Fibroblast of villous mesenchyme (primary cell): ENCODE results near the gene GRB10. TPM values are rescaled to one million over a fixed set of nuclear protein-coding genes. Genes with fewer than 3 reads are reported as not detected.

ENCODE experiments used
- DNase-seq: peaks from one replicate; pipeline ENCODE4 v3.0.0-alpha.2; 2010; ENCODE audit warnings: low read depth
- H3K4me3 ChIP-seq: 2 replicates; pipeline ENCODE4 v1.5.1; 2011; ENCODE audit warnings: low read depth, mild to moderate bottlenecking, low read length
- total RNA-seq: library from RNA; depleted of rRNA; stranded (reverse); fragments of >200 nt; gene quantifications from 2 replicates; pipeline ENCODE4 v1.2.3, GENCODE V29; 2012
- TF ChIP-seq, protein P1 (sequence below): IDR thresholded peaks from 2 replicates; pipeline ENCODE4 v1.5.1; 2012; ENCODE audit warnings: low read depth, mild to moderate bottlenecking, low read length; ENCODE audit not compliant: insufficient read depth

GRB10 gene
- total RNA-seq, 1 donor = 23.3 TPM

DNA sequence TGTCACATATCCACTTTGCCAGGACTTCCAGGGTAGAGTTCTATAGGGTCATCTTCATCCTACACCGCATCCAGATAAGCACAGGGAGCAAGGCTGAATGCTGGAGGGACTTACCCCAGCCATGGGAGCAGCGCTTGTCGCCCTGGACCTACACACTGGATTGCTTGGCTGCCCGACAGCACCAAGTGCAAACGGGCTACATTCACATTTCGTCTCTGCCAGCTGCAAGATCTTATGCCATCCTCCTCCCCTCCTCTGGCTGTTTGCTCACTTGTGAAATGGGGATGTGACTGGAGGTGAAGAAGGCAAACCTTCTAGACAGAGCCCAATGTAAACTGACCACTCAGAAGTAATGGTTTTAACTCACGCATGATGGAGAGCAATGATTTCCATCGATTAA lies 218.5 kb downstream of the GRB10 start:
- H3K4me3 ChIP-seq = no peak overlapping the region
- no peak for DNase-seq
- TF ChIP-seq, protein P1, sequence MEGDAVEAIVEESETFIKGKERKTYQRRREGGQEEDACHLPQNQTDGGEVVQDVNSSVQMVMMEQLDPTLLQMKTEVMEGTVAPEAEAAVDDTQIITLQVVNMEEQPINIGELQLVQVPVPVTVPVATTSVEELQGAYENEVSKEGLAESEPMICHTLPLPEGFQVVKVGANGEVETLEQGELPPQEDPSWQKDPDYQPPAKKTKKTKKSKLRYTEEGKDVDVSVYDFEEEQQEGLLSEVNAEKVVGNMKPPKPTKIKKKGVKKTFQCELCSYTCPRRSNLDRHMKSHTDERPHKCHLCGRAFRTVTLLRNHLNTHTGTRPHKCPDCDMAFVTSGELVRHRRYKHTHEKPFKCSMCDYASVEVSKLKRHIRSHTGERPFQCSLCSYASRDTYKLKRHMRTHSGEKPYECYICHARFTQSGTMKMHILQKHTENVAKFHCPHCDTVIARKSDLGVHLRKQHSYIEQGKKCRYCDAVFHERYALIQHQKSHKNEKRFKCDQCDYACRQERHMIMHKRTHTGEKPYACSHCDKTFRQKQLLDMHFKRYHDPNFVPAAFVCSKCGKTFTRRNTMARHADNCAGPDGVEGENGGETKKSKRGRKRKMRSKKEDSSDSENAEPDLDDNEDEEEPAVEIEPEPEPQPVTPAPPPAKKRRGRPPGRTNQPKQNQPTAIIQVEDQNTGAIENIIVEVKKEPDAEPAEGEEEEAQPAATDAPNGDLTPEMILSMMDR = no peak

DNA sequence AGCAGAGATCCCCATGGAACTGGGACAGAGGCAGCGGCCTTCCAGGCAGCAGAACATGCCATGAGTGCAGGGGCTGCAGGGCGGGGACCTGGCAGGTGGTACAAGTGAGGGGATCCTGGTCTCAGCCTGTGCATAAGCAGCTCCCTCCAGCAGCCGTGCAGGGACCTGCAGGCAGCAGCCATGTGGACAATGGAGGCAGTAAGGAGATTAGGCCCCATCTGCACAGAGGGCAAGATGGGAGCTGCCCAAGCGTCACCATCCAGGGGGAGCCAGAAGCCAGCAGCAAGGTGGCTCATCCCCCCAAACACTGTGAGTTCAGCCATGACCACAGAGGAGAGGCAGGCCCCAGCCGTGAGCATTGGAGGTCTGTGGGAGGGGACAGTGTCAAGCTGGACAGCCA lies 220.6 kb downstream of the GRB10 start:
- no peak overlapping the region for H3K4me3 ChIP-seq
- TF ChIP-seq, protein P1 = no peak
- DNase-seq = no peak

DNA sequence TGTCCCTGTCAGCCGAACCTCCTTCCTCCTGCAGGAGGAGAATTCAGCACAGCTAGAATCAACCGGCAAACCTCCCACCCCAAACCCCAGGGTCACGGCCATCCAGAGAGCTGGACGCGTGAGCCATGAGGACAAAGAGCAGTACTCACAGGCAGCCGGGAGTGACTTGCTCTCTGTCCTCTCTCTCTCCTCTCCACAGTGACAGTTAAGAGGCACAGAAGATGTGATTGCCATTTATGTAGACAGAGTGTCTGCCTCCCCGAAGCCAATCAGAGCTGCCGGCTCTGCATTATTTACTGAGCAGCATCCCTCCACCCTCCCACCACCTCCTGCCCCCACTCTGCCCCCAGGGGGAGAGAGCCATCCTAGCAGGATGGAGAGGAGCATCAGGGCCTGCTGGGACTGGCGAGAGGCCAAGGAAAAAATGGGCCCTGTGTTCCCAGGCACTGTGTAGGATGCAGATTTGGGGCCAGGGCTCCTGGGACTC lies 221.8 kb downstream of the GRB10 start:
- TF ChIP-seq, protein P1 = no peak

DNA sequence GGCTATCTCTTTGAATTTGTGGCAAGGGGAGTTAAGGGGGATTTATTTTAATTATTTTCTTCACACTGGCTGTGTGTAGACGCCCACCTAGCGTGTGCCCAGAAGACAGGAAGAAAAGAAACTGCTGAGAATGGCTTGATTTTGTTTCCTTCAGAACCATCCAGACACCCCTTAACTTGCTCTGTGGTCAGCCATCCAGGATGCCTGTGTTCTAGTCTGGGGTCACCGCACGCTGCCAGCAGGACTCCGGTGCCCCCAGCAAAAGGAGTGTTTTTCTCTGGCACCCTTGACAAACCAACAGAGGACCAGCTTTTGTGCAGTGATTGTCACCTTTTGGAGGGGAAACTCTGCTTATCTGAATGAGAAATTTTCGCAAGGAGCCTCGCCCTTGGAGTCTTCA lies 222.8 kb downstream of the GRB10 start:
- TF ChIP-seq, protein P1 = no peak
- DNase-seq = no peak
- no peak overlapping the region for H3K4me3 ChIP-seq

More for the DNA sequence above, 221.8 kb downstream of the GRB10 start:
- DNase-seq = no peak
- no peak overlapping the region for H3K4me3 ChIP-seq

DNA sequence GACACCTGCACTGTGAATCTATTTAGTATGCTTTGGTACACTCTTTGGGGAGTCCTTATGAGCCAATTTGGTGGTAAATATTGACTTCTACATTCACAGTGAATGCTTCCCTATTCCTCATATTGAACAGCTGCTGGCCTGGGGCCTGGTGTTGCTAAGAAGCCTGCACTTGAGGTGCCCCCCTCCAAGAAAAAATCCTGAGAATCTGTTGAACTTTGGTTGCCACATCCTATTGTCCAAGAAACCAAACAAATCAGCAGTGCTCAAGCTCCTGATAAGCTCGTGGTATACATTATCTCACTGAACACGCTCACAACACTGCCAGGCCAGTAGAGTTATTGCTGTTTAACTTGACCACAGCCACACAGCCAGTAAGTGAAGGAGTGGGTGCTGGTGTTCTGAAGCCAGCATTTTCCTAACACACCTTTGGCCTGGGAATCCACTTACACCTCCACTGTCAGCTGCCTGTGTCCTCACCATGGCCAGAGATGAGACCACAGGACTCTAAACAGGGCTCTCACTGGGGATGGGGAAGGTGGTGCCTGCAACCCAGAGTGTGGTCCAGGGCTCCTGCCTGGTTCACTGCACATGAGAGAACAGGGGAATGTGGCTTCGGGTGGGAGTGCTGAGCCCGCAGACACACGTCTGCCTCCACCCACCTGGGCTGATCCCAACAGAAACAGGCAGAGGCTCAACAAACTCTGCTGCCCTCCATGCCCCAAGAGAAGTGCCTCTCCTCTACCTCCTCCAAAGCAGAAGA lies 224.2 kb downstream of the GRB10 start:
- no peak overlapping the region for H3K4me3 ChIP-seq
- TF ChIP-seq, protein P1 = no peak
- DNase-seq = peak; percentile 6

DNA sequence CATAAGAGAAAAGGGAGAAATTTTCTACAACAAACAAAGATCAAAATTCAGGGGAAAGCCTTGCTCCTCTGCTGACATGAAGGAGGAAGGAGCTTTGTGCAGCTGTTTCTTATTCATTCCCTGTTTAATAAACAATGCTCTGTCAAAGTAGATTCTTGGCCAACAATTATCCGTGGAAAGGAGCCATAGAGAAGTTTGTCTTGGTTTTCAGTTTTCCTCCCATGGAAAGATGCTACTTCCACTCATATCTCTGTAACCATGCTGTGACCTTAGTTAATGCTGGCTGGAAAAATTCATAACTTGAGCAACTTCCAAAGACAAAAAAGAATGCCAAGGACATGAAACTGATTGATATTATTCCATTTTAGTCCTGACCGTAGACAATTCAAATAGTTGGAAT lies 225.6 kb downstream of the GRB10 start:
- TF ChIP-seq, protein P1 = no peak
- no peak for DNase-seq
- H3K4me3 ChIP-seq = no peak overlapping the region
